GM21360 (cell line): Measurements from ENCODE around the gene APC2.
"Not testable (repeated sequence)": the region's sequence is repeated elsewhere in the genome, so short reads cannot be mapped to it uniquely, and the experiment has no call there.

Source experiments
- ATAC-seq: cut with Tn5 transposase; IDR thresholded peaks from one replicate; pipeline ENCODE4 v1.9.1; 2021; ENCODE audit warnings: mild to moderate bottlenecking, moderate library complexity; ENCODE audit not compliant: unreplicated experiment

APC2 gene

DNA sequence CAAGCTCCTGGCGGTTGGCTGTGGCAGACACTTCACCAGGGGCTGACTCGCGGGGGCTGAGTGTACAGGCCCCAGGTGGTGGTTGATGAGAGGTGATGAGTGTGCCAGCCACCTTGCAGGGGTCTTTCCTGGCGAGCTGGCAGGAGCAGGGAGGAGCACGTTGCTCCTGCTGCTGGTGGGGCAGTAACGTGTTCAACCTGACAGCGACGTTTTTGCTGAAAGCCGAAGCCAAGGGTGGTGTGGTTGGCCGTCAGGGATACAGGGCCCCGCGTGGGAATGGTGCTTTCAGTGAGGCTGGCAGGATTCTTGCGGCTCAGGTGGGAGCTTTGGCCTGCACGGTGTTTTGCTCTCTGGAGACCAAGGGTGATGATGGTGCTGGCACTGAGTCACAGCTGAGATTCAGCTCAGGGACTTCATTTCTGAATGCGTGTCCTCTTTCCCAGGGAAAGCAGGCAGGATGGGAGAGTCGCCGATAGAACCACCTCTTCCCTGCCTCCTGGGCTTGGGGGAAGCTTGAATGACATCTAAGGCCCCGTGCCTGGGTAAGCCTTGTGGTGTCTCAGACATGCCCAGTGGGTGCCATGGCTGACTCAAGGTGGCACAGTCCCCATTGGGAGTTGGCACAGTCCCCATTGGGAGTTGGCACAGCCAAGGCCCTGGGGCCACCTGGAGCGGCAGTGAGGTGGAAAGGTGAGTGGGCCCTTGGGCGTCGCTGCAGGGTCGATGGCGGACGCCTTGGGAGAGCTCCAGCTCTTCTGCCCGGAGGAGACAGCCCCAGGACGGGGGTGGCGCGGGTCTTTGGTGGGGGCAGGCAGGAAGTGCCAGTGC, 33.7 kb upstream of the APC2 start:
- ATAC-seq = no peak

DNA sequence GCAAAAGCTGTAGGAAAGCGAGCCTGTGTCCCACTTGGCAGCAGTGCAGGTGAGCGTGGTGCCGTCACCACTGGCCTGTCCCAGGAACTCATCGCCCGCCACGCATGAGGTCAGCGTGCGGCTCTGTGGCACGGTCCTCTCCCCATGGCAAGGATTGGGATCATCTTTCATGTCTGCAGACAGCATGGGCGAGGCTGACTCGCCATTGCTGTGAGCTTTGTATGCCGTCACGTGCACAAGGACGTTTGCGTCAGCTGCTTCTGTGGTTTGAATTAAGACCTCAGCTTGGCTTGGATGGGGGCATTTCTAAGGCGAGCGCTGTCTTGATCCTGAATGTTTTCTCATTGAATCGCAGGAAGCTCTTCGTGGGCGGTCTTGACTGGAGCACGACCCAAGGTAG, 32.8 kb upstream of the APC2 start:
- ATAC-seq = no peak

DNA sequence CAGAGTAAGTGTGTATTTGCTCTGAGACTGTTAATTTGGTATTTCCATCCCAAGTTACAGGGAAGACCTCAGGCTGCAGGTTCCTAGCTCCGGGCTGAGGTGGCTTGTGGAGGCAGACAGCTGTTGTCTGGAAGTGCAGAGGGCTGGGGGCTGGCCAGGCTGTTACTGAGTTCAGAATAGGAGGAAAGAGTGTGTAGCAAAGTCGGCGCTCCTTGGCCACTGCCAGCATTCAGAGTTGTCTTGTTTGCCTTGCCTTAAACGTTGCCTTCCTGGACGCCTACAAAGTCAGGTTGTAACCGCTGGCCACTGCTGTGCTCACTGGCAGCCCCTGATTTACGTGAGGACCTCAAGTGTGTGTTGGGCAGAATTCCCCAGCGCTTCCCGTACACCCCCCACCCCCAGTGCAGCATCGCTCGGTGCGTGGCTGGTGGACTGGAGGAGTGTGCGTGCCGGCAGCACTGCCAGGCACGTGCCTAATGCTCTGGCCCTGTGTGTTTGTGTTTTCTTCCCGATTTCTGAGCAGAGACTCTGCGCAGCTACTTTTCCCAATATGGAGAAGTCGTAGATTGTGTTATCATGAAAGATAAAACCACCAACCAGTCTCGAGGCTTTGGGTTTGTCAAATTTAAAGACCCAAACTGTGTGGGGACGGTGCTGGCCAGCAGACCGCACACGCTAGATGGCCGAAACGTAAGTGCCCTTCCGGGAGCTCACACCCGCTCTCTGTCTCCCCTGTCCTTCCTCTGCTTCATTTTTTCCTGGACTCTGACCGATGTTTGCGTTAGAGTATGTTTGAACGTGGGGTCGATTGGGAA, 32.0 kb upstream of the APC2 start:
- ATAC-seq = no peak

DNA sequence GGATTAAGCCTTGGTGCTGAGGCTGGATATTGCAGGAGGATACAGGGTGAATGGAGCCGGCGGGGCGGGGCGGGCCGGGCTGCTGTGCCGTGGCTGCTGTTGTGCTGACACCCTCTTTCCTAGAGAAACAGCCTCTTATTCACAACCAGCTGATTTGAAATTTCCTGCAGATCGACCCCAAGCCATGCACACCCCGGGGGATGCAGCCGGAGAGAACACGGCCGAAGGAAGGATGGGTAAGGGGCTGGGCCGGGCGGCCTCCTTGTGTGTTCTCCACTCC, 31.5 kb upstream of the APC2 start:
- ATAC-seq = no peak

DNA sequence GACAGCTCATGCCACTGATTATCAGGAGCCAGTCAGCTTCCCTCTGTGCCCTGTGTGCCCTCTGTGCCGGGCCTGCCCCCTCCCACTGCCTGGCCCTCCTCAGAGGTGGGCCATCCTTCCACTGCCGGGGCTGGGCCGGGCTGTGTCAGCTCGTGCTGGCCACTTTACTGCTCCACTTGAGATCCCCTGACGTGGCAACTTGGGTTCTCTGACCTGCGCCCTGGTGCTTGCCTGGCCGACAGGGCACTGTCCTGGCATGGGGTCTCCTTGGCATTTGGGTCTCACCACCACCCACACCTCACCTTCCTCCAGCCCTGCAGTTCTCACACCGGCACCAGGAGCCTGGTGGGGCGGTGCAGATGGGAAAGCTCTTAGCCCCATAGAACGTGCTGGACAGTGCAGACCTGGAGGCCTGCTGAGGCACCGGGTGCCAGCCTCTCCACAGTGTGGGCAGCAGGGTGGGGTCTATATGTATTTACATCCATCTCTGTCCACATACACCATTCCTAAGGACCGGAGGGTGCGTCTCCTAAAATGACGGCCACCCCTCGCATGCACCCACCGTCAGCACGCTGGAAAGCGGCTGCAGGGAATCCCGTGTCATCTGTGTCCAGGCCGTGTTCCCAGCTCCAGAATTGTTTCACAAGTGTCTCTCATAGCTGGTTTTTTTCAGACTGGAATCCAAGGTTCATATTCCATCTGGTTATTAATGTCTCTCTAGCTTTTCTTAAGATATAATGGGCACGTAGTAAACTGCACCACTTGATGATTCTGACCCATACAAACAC, 30.8 kb upstream of the APC2 start:
- no peak for ATAC-seq

DNA sequence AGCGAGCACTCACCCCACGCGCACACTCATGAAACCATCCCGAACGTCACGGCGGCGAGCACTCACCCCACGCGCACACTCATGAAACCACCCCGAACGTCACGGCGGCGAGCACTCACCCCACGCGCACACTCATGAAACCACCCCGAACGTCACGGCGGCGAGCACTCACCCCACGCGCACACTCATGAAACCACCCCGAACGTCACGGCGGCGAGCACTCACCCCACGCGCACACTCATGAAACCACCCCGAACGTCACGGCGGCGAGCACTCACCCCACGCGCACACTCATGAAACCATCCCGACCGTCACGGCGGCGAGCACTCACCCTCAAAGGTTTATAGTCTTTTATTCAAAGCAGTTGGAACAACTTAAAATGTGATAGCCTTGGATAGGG, 29.8 kb upstream of the APC2 start:
- not testable (repeated sequence) for ATAC-seq

DNA sequence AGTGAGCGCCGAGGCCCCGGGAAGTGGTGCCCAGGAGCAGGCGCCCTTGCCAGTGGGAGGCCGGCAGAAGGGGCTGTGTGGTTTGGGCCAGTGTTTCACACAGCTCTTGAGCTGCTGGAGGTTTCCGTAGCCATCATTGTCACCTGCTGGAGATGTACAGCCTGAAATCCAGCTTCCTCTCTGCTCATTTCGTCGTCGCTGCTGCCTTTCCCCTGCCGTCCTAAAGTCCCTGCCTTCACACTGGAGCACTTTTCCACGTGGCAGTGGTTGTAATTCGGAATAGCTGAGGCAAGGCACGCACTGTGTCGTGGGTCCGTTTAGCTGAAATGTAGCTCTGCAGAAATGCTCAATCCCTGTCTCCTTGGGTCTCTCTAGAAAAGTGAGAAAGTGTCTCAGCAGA, 29.3 kb upstream of the APC2 start:
- no peak for ATAC-seq

DNA sequence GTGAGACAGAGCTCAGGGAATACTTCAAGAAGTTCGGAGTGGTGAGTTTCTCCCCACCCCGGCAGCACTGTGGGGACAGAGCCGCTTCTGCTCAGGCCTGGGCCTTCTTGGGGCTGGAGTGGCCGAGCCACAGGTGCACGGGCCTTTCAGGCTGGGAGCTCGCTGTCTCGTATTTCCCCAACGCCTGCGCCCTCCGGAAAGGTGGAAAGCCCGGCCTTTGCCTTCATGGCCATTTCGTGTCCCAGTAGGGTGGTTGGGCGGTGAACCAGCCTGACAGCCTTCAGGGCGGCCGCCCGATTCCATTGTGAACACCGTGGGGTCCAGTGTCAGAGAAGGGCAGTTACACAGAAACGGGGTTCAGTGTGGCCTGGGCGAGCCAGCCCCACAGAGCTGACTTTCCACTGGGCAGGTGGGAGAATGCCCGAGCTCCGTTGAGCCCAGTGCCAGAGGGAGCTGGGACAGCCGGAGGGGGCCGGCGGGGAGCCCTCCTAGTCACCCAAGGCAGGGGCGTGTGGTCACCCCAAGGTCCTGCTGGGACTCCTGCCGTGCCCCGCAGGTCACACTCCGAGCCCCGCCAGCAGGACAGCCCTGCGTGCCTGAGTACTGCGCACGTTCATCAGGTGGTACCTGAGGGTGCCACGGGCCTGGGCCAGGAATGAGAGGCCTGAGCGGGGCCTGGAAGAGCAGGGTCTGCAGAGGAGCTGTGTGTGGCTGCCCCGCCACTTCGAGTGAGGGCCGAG, 28.5 kb upstream of the APC2 start:
- ATAC-seq = no peak

DNA sequence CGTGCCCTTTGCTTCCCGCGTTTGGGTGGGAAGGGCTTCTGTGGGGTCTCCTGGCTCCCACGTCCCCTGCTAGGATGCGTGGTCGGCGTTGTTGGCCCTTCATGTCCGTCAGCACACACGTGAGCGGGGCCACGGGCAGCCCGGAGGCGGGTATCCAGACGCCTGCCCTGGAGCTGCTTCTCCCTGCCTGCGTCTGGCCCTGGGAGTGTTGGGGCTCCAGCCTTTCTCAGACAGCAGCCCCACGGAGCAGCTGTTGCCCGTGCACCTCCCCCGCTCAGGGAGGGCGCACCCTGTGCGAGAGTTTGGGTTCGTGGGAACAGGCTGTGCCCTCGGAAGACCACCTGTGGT, 28.0 kb upstream of the APC2 start:
- ATAC-seq = no peak

DNA sequence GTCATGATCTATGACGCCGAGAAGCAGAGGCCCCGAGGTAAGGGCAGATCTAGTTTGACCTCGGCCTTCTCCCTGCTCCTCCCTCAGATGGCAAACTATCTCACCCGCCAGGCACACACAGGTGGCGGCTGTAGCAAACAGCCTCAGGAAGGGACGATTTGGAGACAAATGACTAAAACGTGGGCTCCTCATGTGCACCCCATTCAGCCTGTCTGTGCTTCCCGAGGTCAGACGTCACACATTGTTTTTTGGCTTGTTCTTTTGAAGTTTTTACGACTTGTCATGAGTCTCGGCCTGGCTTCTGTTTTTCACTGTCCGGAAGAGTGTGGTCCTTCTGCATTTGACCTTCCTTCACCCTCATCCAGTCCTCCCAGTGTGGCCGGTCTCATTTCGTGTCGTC, 27.6 kb upstream of the APC2 start:
- ATAC-seq = no peak

DNA sequence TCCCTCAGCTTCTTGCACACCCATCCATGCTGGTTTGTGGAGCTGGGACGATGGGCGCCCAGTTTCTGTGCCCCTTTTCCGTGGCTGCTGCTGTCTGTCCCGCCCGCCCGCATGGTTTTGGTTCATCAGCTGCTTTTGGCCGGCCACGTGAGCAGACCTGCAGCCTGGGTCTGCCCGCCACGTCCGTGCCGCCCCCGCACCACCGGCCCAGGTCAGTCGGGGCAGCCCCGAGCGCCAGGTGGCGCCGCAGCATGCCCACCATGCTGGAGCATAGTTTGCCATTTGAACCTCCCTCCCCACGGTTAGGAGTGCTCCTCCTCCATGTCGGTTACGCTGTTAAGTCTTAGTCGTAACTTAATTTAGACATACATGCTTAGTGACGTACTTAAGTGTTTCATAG, 27.0 kb upstream of the APC2 start:
- ATAC-seq = no peak

DNA sequence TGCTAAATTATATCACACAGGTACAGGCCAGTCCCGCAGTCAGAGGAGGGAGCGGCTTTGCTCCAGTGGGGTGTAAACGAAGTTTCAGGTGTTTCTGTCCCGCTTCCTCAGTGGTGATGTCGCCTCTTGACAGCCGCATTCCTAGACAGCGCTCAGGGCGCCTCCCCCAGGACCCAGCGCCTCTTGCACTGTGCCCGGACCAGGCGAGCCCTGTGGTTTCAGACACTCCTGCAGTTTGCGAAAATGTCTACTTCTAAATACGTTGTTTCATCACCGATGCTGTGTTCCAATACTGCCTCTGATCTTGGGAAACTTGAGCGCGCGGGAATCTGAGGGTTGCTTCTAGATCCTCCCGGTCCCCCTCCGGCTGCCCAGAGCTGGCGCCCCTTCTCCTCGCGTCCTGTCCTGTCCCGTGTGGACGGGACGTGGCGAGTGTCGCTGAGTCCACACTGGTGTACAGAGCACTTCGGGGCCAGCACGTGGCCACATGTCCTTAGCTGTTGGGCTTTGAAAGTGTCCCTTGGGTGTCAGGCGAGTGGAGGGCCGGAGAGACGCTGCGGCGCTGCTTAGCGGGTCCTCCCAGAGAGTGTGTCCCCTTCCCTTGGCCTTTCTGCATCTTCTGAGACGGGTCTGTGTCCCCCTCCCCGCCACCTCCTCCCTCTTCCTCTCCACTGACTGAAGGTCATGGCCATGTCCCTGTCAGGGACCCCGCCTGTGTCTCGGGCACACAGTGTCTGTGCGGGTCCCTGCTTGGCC, 26.3 kb upstream of the APC2 start:
- no peak for ATAC-seq

DNA sequence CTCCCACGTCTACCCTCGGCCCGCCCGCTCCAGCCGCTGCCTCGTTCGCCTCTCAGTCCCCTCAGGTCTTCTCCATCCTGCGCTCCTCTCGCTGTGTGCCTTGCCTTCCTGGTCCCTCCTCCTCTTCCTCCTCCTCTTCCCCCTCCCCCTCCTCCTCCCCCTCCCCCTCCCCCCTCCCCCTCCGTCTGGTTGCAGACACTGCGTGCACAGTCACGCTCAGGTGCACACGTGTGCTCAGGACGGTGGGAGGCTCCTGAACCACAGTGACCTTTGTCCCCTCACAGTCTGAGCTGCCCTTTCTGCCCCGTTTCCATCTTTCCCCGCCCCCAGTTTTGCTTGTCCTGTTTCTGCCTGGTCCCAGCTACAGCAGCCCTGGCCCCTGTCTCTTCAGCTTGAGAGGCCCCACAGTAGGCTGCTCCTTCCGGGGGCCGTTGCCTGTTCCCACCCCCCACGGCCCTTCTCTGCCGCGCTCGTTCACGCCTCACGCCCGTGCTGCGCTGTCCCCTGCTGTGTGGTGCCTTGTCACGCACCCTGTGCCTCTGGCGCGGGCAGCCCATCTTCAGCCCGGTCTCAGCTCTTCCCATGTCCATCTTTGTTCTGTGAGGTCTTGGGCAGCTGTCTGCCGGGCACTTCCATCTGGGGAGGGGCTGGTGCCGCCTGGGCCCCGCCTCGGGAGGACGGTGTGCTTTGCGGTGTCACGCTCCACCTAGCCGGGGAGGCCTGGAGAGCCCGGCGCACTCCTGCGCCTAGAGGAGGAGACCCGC, 25.5 kb upstream of the APC2 start:
- no peak for ATAC-seq

DNA sequence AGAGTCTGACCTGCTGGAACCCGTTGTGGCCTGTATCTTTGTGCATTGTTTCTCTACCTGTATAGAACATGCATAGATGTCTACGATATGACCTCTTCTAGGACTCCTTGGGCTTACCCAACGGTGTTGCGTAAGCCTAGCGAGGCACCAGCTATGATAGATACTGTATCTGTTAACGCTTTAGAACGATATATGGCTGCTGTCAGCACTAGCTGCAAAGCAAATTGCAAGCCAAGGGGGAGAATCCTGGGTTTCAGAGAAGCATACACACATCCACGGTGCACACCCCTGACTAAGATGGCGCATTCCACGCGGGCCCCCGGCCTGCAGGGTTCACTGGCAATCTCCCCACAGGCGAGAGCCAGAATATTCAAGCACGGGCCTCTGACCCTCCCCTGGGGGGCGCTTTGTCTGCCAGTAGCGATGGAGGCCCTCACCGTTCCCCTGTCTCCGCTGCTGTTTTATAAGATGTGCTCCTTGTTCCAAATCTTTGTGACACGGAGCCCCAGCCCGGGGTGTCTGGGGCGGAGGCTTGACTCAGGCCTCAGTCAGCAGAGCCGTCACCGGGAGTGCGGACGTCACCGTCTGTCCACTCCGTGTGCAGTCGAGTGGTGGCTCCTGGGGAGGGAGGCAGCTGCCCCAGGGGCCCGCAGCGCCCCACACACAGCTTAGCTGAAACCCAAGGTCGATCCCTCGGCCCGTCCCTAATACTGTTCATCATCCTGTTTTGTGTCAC, 24.7 kb upstream of the APC2 start:
- no peak for ATAC-seq

DNA sequence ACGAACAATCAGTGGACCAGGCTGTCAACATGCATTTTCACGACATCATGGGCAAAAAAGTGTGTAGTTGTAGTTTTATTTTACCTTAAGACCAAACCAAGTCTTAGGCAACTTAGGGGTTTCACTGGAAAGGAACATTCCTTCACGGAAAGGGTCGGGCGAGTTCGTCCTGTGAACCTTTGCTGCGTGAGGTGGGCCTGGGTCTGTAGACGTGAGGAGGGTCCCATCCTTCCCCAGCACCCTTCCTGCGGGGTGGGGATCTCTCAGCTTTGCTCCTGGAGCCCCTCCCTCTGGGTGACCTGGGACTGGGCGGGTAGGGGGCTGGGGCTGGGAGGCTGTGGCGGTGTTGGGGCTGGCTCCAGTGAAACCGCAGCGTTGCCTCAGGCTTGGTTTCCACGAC, 24.0 kb upstream of the APC2 start:
- ATAC-seq = no peak

DNA sequence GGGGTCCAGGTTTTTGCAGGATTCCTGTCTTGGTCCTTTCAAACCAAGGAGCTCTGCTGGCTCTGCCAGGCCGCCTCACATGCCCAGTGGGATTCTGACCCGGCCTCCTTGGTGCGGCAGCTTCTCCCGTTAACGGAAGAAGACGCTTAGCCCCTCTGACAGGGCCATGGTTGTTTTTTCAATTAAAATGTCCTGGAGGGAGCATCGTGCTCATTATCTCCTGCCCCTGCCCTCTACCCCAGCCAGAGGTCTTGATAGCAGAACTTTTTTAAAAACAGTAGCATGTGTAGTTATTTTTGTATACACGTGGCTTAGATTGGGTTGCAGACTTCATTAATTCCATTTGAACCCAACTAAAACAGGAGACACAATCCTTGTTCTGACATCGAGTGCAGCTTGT, 23.2 kb upstream of the APC2 start:
- ATAC-seq = no peak

DNA sequence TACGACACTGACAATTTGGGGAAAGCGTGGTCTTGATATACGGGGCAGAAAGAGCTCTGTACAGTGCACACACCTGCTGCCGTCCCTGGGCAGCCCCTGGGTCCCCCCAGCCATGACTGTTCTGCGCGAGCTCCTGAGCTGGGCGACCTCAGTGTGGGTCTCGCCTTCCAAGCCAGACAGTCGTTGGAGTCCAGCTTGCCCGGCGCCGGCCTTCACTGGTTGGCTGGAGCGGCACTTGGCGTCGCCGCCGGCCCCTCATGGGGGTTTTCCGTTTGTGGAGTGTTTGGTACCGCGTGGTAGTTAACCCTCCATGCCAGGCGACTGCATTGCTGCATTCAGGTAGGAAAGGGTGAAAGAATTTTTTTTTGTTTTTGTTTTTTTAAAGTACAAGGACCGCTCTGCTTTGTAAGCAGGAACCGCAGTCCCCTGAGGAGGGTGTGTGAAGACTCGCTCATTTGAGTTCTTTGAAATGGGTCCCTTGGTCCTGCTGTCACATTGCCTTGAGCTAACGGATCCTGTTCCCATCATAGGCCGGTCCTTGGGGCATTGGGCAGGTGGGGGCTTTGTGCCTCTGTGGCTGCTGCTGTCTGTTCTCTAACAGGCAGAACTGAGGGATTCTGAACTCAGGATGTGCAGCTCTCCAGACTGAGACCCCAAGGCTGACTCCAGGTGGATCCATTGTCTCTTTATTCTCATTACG, 22.6 kb upstream of the APC2 start:
- ATAC-seq = no peak

DNA sequence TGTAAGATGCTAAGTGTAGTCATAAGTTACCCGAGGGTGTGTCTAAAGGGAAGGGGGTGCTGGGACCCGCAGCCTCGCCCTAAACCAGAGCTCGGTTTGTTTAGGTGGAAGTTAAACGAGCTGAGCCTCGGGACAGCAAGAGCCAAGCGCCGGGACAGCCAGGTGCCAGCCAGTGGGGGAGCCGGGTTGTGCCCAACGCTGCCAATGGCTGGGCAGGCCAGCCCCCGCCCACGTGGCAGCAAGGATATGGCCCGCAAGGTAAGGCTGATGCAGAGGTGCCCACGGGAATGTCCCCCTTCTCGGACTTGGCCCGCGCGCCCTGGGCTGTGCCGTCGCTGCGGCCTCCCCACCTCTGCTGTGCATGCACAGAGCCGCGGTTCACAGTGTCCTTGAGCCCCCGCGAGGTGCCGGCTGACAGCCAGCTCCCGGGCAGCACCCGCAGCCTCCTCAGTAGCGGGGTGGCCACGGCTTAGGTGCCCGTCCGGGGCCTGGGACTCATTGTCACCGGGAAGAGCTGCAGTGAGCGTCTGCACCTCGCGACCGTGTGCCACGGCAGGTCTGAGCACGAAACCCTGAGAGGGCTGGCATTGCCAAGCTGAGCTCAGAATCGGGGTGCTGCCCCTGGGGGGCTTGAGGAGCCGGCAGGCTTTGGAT, 21.1 kb upstream of the APC2 start:
- ATAC-seq = no peak
